Keratinocyte (primary cell): ENCODE measurements around the gene NMBR. TPM values are rescaled to one million over a fixed set of nuclear protein-coding genes. Genes with fewer than 3 reads are reported as not detected.
A peak's percentile ranks its signal among the peaks of the same experiment; 100 is the strongest.
"Not testable (repeated sequence)": the region's sequence is repeated elsewhere in the genome, so short reads cannot be mapped to it uniquely, and the experiment has no call there.

Source experiments
- DNase-seq: peaks from one replicate; pipeline ENCODE4 v3.0.0-alpha.2; 2011; ENCODE audit warnings: low read depth, missing footprints, low spot score
- FAIRE-seq: peaks from 2 replicates; lab custom pipeline; 2011; peaks lifted over from hg19 to GRCh38; lab: Jason Lieb, UNC
- H2AFZ ChIP-seq: 2 replicates; pipeline ENCODE4 v1.6.0; 2012; ENCODE audit warnings: low read length, control low read depth, inconsistent platforms; ENCODE audit not compliant: control insufficient read depth
- H3K27ac ChIP-seq: 2 replicates; pipeline ENCODE4 v1.5.1; 2011; ENCODE audit warnings: low read length; ENCODE audit not compliant: control insufficient read depth, insufficient read depth
- H3K27me3 ChIP-seq: 3 replicates; pipeline ENCODE4 v1.6.0; 2011; ENCODE audit warnings: low read length; ENCODE audit not compliant: control insufficient read depth, insufficient read depth; ENCODE audit errors: extremely low read depth
- H3K36me3 ChIP-seq, 2 experiments: 2 replicates in 1 of 2; 3 replicates in 1 of 2; pipeline ENCODE4 v1.5.1; 2011; ENCODE audit warnings: low read length in 2 of 2, mild to moderate bottlenecking in 1 of 2; ENCODE audit not compliant: control insufficient read depth in 2 of 2, insufficient read depth in 2 of 2; ENCODE audit errors: extremely low read depth in 1 of 2
- H3K4me1 ChIP-seq: 3 replicates; pipeline ENCODE4 v1.5.1; 2011; ENCODE audit warnings: low read length; ENCODE audit not compliant: control insufficient read depth, insufficient read depth; ENCODE audit errors: extremely low read depth
- H3K4me2 ChIP-seq: 3 replicates; pipeline ENCODE4 v1.6.0; 2011; ENCODE audit warnings: low read depth, low read length; ENCODE audit not compliant: control insufficient read depth, insufficient read depth; ENCODE audit errors: extremely low read depth
- H3K4me3 ChIP-seq, 3 experiments: fragments of 200-600 bp in 1 of 3; sonication (generic) in 1 of 3; 2 replicates in 2 of 3; 3 replicates in 1 of 3; pipeline ENCODE4 v1.5.1; 2011 to 2016; ENCODE audit warnings: low read length in 3 of 3, mild to moderate bottlenecking in 3 of 3, control low read depth in 2 of 3, inconsistent platforms in 1 of 3, low read depth in 1 of 3, mixed read lengths in 1 of 3, mixed run types in 1 of 3, moderate library complexity in 1 of 3; ENCODE audit not compliant: control insufficient read depth in 2 of 3, insufficient read depth in 2 of 3; ENCODE audit errors: extremely low read depth in 1 of 3
- H3K79me2 ChIP-seq: 2 replicates; pipeline ENCODE4 v1.6.0; 2012; ENCODE audit warnings: low read length; ENCODE audit not compliant: control insufficient read depth, insufficient read depth
- H3K9ac ChIP-seq: 3 replicates; pipeline ENCODE4 v1.6.0; 2011; ENCODE audit warnings: low read length; ENCODE audit not compliant: control insufficient read depth, insufficient read depth; ENCODE audit errors: extremely low read depth
- H3K9me1 ChIP-seq: 3 replicates; pipeline ENCODE4 v1.6.0; 2011; ENCODE audit warnings: low read length; ENCODE audit not compliant: control insufficient read depth, insufficient read depth; ENCODE audit errors: extremely low read depth
- H3K9me3 ChIP-seq: 2 replicates; pipeline ENCODE4 v1.5.1; 2012; ENCODE audit warnings: low read depth, low read length; ENCODE audit not compliant: control insufficient read depth
- H4K20me1 ChIP-seq: 3 replicates; pipeline ENCODE4 v1.6.0; 2011; ENCODE audit warnings: low read length; ENCODE audit not compliant: control insufficient read depth, insufficient read depth; ENCODE audit errors: extremely low read depth
- CTCF ChIP-seq, 3 experiments: IDR thresholded peaks in 1 of 3; conservative IDR thresholded peaks in 1 of 3; optimal IDR thresholded peaks in 1 of 3; 2 replicates in 2 of 3; 3 replicates in 1 of 3; pipeline versions ENCODE3 to v1.5.1; 2011; ENCODE audit warnings: low read length in 3 of 3, mild to moderate bottlenecking in 3 of 3, moderate library complexity in 2 of 3, control low read depth in 1 of 3, inconsistent platforms in 1 of 3; ENCODE audit not compliant: insufficient read depth in 2 of 3; ENCODE audit errors: extremely low read depth in 1 of 3
- EZH2 ChIP-seq: IDR thresholded peaks from one replicate; pipeline ENCODE4 v1.6.1; 2012; ENCODE audit warnings: inconsistent platforms, mild to moderate bottlenecking, low read length, moderate library complexity
- dilution Hi-C: fragments of 300-500 bp; cut with MboI; formaldehyde crosslinking; loops from one replicate; pipeline ENCODE4 v1.7.0; 2020; ENCODE audit warnings: low sequenced_read_pairs; ENCODE audit not compliant: extremely low pct_ligation_motif_present
- polyA plus RNA-seq, 5 experiments: library from polyadenylated mRNA; depleted of rRNA in 3 of 5; stranded (reverse) in 3 of 5; stranded (forward) in 1 of 5; unstranded in 1 of 5; fragments of >200 nt; gene quantifications; 1 replicate in 1 of 5; 2 replicates in 3 of 5; 3 replicates in 1 of 5; pipeline versions ENCODE4 v1.2.1 to v1.2.3, GENCODE V29; 2011 to 2012; ENCODE audit warnings: missing spikeins in 2 of 5, low read depth in 1 of 5, low replicate concordance in 1 of 5

The NMBR gene
- polyA plus RNA-seq, 1 donor (not counting 4 experiments of a cell fraction or from before 2014, with no cell fraction given), result not detected

- H3K4me1 ChIP-seq, result no peaks in the 10 kb centered on the region
- H2AFZ ChIP-seq, result no peak overlapping the region
- no peaks in the 10 kb centered on the region for H3K9me3 ChIP-seq
- no peaks in the 10 kb centered on the region for H4K20me1 ChIP-seq
- H3K9ac ChIP-seq, result no peak overlapping the region
- H3K36me3 ChIP-seq, result peaks cover 1 to 4% of the 10 kb centered on the region in 2 experiments
- DNase-seq, result no peak
- H3K27ac ChIP-seq, result no peak overlapping the region
- FAIRE-seq, result no peak
- peaks cover 4% of the 10 kb centered on the region for H3K79me2 ChIP-seq
- no peaks in the 10 kb centered on the region for H3K9me1 ChIP-seq
- no peaks in the 10 kb centered on the region for H3K27me3 ChIP-seq
- no peak overlapping the region for H3K4me2 ChIP-seq
- dilution Hi-C loops, result no loop called here
- no peak overlapping the region for H3K4me3 ChIP-seq
- TF ChIP-seq EZH2, result no peak
- TF ChIP-seq CTCF (optimal IDR thresholded peaks at IDR 0.05 in 1 of 3, IDR thresholded peaks at IDR 0.05 in 1 of 3, conservative IDR thresholded peaks at IDR 0.05 in 1 of 3; ENCODE audit: extremely low read depth in 1 of 3, insufficient read depth in 2 of 3, low read length in 3 of 3), result no peak
Measured at GRCh38 chr6:142189057-142189456, 42.1 kb upstream of the NMBR start.

GRCh38 chr6:142188341-142188740 is 41.4 kb upstream of the NMBR start:
- H2AFZ ChIP-seq, FAIRE-seq, H3K9ac ChIP-seq, H3K27me3 ChIP-seq, H3K9me3 ChIP-seq, H3K36me3 ChIP-seq, H3K9me1 ChIP-seq, H3K4me3 ChIP-seq, dilution Hi-C loops, H3K4me1 ChIP-seq, DNase-seq, H4K20me1 ChIP-seq, H3K79me2 ChIP-seq, H3K4me2 ChIP-seq, H3K27ac ChIP-seq: not testable (repeated sequence)
- TF ChIP-seq CTCF (optimal IDR thresholded peaks at IDR 0.05 in 1 of 3, IDR thresholded peaks at IDR 0.05 in 1 of 3, conservative IDR thresholded peaks at IDR 0.05 in 1 of 3; ENCODE audit: extremely low read depth in 1 of 3, insufficient read depth in 2 of 3, low read length in 3 of 3), result peak in 1 of 3 experiments; percentile 24
